Gastroesophageal sphincter (tissue), 4 donors: Measurements from ENCODE around the gene KDM6A. TPM values are rescaled to one million over a fixed set of nuclear protein-coding genes. Genes with fewer than 3 reads are reported as not detected.
"Not testable (repeated sequence)": the region's sequence is repeated elsewhere in the genome, so short reads cannot be mapped to it uniquely, and the experiment has no call there.

Source experiments
- ATAC-seq: fragments of 150-250 bp; one replicate; pipeline ENCODE4 v1.9.1; 2016; ENCODE audit warnings: mild to moderate bottlenecking, moderate library complexity
- H3K27ac ChIP-seq, 4 donors: fragments of 200-600 bp; sonication (generic) in 3 of 4; 1 replicate in 3 of 4; 2 replicates in 1 of 4; pipeline ENCODE4 v1.5.1; 2016 to 2019
- H3K27me3 ChIP-seq: fragments of 200-600 bp; sonication (generic); one replicate; pipeline ENCODE4 v1.5.1; 2019
- H3K36me3 ChIP-seq, 2 donors: fragments of 200-600 bp; sonication (generic); one replicate each; pipeline ENCODE4 v1.5.1; 2019; ENCODE audit warnings: control low read depth in 1 of 2
- H3K4me1 ChIP-seq, 3 donors: fragments of 200-600 bp; sonication (generic); 1 replicate in 2 of 3; 2 replicates in 1 of 3; pipeline ENCODE4 v1.5.1; 2016 to 2019; ENCODE audit warnings: control low read depth in 2 of 3
- H3K4me3 ChIP-seq, 2 donors: fragments of 200-600 bp; sonication (generic); one replicate each; pipeline ENCODE4 v1.5.1; 2019; ENCODE audit warnings: mild to moderate bottlenecking in 1 of 2, moderate library complexity in 1 of 2
- H3K9me3 ChIP-seq, 3 donors: fragments of 200-600 bp; sonication (generic); one replicate each; pipeline ENCODE4 v1.5.1; 2017 to 2019; ENCODE audit warnings: control low read depth in 2 of 3
- CTCF ChIP-seq, 4 experiments: fragments of 200-600 bp in 2 of 4; fragments of 450-650 bp in 2 of 4; sonication (generic) in 1 of 4; IDR thresholded peaks; one replicate each; pipeline ENCODE4 v1.5.1; 2017 to 2019; ENCODE audit warnings: antibody characterized with exemption in 4 of 4, mild to moderate bottlenecking in 2 of 4, moderate library complexity in 2 of 4
- EP300 ChIP-seq: sonication (generic); formaldehyde crosslinking; IDR thresholded peaks from one replicate; pipeline ENCODE4 v1.6.1; 2017; ENCODE audit warnings: antibody characterized with exemption, mild to moderate bottlenecking
- POLR2A ChIP-seq, 2 donors: fragments of 450-650 bp; IDR thresholded peaks; one replicate each; pipeline ENCODE4 v1.6.1; 2017; ENCODE audit warnings: antibody characterized with exemption in 2 of 2, mild to moderate bottlenecking in 2 of 2, moderate library complexity in 1 of 2
- POLR2AphosphoS5 ChIP-seq: sonication (generic); formaldehyde crosslinking; IDR thresholded peaks from one replicate; pipeline ENCODE4 v1.6.1; 2017; ENCODE audit warnings: antibody characterized with exemption
- WGBS, 2 donors: methylation state at CpG; one replicate each; pipeline ENCODE4 v1.1.5; 2018; ENCODE audit warnings: low coverage in 1 of 2; 5-methylcytosine and 5-hydroxymethylcytosine counted together
- total RNA-seq, 4 donors: library from RNA; depleted of rRNA; stranded (reverse); fragments of >200 nt; gene quantifications; one replicate each; pipeline ENCODE4 v1.1.0, GENCODE V29; 2016

Gene KDM6A
- total RNA-seq, 4 donors from 2014 or later, result 17.0 to 28.6 (median 19.9) TPM

GRCh38 chrX:44882635-44883034, 9.6 kb downstream of the KDM6A start:
- Histone ChIP-seq H3K4me3 (no peak overlapping the region), H3K4me1 (peaks cover 0 to 41% (median 9%) of the 10 kb centered on the region in 3 donors), H3K27me3 (no peaks in the 10 kb centered on the region), H3K36me3 (no peaks in the 10 kb centered on the region), H3K27ac (no peak overlapping the region), H3K9me3 (no peaks in the 10 kb centered on the region)
- ATAC-seq, result no peak
- no peak for TF ChIP-seq EP300
- TF ChIP-seq CTCF (IDR thresholded peaks at IDR 0.05), result no peak
- TF ChIP-seq POLR2A (IDR thresholded peaks at IDR 0.05), result no peak
- no peak for TF ChIP-seq POLR2AphosphoS5

- no peaks in the 10 kb centered on the region for H3K27me3 ChIP-seq
- H3K4me3 ChIP-seq, result no peak overlapping the region
- ATAC-seq, result no peak
- no peak overlapping the region for H3K27ac ChIP-seq
- no peaks in the 10 kb centered on the region for H3K36me3 ChIP-seq
- no peaks in the 10 kb centered on the region for H3K9me3 ChIP-seq
- TF ChIP-seq CTCF (IDR thresholded peaks at IDR 0.05) (no peak), POLR2A (IDR thresholded peaks at IDR 0.05) (no peak), EP300 (no peak), POLR2AphosphoS5 (no peak)
- H3K4me1 ChIP-seq, result peaks cover 0 to 25% (median 0%) of the 10 kb centered on the region in 3 donors
- 70% methylated on average over 1 to 2 of the region's 4 CpGs for WGBS, 2 donors
These were observed 12.0 kb downstream of the KDM6A start for GRCh38 chrX:44884944-44885343.

GRCh38 chrX:44889824-44890223, 16.8 kb downstream of the KDM6A start:
- H3K27ac ChIP-seq, result no peak overlapping the region
- peaks cover 0 to 7% (median 0%) of the 10 kb centered on the region in 3 donors for H3K4me1 ChIP-seq
- WGBS, 2 donors, result 69% methylated on average over 1 of the region's 1 CpG; no CpG with 5 or more reads in 1 of the 2 donors
- ATAC-seq, result no peak
- H3K9me3 ChIP-seq, result no peaks in the 10 kb centered on the region
- no peaks in the 10 kb centered on the region for H3K36me3 ChIP-seq
- TF ChIP-seq EP300 (no peak), POLR2AphosphoS5 (no peak), POLR2A (IDR thresholded peaks at IDR 0.05) (no peak), CTCF (IDR thresholded peaks at IDR 0.05) (no peak)
- H3K27me3 ChIP-seq, result no peaks in the 10 kb centered on the region
- no peak overlapping the region for H3K4me3 ChIP-seq

GRCh38 chrX:44890247-44890646, 17.3 kb downstream of the KDM6A start:
- TF ChIP-seq POLR2A (IDR thresholded peaks at IDR 0.05), result no peak
- TF ChIP-seq EP300, result no peak
- TF ChIP-seq CTCF (IDR thresholded peaks at IDR 0.05), result no peak
- TF ChIP-seq POLR2AphosphoS5, result no peak
- no peak for ATAC-seq
- H3K27ac ChIP-seq, result no peak overlapping the region
- H3K27me3 ChIP-seq, result no peaks in the 10 kb centered on the region
- no peaks in the 10 kb centered on the region for H3K36me3 ChIP-seq
- no peaks in the 10 kb centered on the region for H3K9me3 ChIP-seq
- H3K4me3 ChIP-seq, result no peak overlapping the region
- WGBS, 2 donors, result 22 to 73% methylated on average over 2 to 3 of the region's 3 CpGs
- peaks cover 0 to 5% (median 0%) of the 10 kb centered on the region in 3 donors for H3K4me1 ChIP-seq

- H3K9me3 ChIP-seq, ATAC-seq, H3K4me3 ChIP-seq, H3K27ac ChIP-seq, H3K4me1 ChIP-seq, H3K27me3 ChIP-seq, H3K36me3 ChIP-seq: not testable (repeated sequence)
- 70 to 100% methylated on average over 1 to 2 of the region's 10 CpGs for WGBS, 2 donors
These were observed 17.7 kb downstream of the KDM6A start for GRCh38 chrX:44890687-44891086.
